GM19239 (cell line): Measurements from ENCODE around the gene CPNE6.
"Not testable (repeated sequence)": the region's sequence is repeated elsewhere in the genome, so short reads cannot be mapped to it uniquely, and the experiment has no call there.

Source experiments
- DNase-seq: peaks from one replicate; pipeline ENCODE4 v3.0.0; 2011; ENCODE audit warnings: low spot score; ENCODE audit not compliant: insufficient read length
- FAIRE-seq: peaks from 2 replicates; lab custom pipeline; 2011; peaks lifted over from hg19 to GRCh38; lab: Jason Lieb, UNC

Gene CPNE6

GRCh38 chr14:24071144-24071697 is at the start of gene CPNE6:
TSS of gene CPNE6 (plus strand) at chr14:24071562. CDS start at chr14:24072937, 1,375 bp downstream.
- FAIRE-seq (no peak), DNase-seq (no peak)

GRCh38 chr14:24024939-24025418 is 46.4 kb upstream of the CPNE6 start:
- FAIRE-seq, DNase-seq: not testable (repeated sequence)

DNA sequence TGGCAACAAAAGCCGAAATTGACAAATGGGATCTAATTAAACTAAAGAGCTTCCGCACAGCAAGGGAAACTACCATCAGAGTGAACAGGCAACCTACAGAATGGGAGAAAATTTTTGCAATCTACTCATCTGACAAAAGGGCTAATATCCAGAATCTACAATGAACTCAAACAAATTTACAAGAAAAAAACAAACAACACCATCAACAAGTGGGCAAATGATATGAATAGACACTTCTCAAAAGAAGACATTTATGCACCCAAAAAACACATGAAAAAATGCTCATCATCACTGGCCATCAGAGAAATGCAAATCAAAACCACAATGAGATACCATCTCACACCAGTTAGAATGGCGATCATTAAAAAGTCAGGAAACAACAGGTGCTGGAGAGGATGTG is 41.7 kb upstream of the CPNE6 start:
- not testable (repeated sequence) for DNase-seq, FAIRE-seq

DNA sequence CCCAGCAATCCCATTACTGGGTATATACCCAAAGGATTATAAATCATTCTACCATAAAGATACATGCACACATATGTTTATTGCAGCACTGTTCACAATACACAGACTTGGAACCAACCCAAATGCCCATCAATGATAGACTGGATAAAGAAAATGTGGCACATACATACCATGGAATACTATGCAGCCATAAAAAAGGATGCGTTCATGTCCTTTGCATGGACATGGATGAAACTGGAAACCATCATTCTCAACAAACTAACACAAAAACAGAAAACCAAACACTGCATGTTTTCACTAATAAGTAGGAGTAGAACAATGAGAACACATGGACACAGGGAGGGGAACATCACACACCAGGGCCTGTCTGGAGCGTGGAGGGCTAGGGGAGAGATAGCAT is 40.0 kb upstream of the CPNE6 start:
- FAIRE-seq, DNase-seq: not testable (repeated sequence)

DNA sequence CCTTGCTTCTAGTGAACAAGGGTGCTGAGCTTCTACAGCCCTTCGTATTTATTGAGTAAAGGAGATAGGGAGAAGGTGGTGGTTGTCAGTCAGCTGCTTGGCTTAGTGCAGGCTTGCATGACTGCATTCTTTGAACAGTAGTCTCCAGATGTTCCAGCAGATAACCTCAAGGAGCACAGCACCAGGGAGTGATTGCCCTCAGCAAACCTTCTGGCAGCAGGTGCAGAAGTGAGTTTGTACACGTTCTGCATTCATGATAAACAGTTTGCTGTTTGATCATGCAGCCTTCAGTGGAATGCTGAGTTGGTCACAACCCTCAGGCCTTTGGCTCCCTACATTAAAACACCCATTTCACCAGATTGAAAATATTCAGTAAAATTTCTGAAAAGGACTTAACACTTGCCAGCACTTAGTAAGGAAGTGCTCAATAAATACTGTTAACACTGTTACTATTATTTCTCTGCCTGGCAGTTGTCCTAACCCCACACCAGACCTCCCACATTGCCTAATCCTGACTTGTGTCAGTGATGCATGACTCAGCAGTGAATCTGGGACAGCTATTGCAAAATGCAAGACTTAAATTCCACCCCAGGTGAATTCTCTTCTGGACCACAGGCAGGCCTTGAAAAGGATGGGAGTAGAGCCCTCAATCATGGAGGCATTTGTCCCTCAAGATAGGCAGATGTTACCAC is 38.5 kb upstream of the CPNE6 start:
- FAIRE-seq (no peak), DNase-seq (no peak)

GRCh38 chr14:24035769-24036168 is 35.6 kb upstream of the CPNE6 start:
- not testable (repeated sequence) for FAIRE-seq, DNase-seq

DNA sequence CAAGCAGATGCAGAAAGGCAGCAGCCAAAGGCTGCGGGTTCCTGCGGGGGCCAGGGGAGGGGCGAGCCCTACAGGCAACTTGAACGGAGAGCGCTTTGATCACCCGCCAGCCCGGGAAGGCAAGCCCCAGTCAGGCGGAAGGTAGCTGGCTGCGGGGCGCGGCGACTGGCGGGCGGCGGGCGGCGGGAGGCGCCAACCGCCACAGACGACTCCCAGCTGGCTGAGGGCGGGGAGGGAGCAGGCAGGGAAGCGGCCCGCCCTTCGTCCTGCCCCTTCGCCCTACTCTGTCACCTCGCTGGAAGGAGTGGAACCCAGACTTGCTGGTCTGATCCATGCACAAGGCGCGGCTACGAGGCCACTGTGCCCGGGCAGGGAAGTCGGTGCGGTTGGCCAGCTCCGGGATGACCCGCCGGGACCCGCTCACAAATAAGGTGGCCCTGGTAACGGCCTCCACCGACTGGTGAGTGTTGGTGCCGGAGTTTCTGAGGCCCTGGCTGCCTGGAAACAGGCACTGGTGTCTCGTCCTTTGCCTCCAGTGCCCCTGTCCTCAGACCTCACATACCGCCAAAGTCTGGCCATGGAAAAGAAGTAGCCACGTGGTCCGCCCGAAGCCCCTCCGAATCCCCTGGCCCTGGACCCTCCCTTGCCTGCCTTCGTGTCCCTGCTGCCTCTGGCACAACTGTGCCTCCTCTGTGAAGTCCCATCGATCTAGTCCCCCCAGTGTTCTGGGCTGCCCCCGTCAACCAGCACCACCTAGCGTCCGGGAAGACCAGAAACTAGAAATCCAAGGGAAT is 35.0 kb upstream of the CPNE6 start:
- DNase-seq = peak; percentile 53
- no peak for FAIRE-seq

DNA sequence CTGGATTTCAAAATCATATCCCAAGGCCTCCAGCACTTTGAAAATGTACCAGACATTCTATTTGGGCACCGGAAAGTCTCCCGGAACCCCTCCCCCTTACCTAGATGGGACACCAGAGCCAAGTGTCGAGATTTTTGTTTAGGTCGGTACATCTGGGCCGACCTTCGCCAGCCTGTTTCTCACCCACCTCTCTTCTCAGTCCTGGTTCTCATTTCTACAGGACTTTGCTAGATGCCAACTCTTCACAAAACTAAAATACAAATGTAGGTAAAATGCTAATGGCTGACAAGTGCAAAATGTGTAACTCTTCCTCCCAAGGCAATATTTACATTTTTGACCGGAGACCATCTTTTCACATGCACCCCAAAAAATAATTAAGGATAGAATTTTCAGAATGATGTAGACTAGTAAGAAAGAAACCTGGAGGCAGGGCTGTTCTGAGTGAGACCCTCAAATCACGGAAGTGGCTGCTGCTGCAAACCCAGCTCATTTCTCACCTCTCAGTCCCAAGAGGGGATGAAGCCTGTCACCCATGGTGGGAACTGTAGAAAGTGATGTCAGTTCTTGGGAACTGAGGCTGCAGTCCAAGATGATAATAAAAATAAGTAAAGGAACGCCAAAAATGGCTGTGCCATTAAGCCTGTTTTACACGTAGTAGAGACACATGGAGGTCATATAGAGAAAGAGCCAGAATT is 34.3 kb upstream of the CPNE6 start:
- DNase-seq, FAIRE-seq: not testable (repeated sequence)

DNA sequence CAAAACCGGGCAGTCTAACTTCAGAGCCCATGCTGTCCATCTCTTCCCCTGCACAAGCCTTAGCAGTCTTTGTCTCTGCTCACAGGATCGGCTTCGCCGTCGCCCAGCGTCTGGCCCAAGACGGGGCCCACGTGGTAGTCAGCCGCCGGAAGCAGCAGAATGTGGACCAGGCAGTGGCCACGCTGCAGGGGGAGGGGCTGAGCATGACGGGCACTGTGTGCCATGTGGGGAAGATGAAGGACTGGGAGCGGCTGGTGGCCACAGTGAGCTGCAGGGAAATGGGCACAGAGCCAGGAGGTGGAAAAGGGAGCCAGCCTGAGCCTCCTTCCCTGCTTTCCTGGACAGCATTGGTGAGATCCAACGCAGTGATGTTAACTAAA is 33.7 kb upstream of the CPNE6 start:
- DNase-seq (no peak), FAIRE-seq (no peak)

- no peak for FAIRE-seq
- no peak for DNase-seq
Observed at GRCh38 chr14:24038686-24039085, 32.7 kb upstream of the CPNE6 start.

DNA sequence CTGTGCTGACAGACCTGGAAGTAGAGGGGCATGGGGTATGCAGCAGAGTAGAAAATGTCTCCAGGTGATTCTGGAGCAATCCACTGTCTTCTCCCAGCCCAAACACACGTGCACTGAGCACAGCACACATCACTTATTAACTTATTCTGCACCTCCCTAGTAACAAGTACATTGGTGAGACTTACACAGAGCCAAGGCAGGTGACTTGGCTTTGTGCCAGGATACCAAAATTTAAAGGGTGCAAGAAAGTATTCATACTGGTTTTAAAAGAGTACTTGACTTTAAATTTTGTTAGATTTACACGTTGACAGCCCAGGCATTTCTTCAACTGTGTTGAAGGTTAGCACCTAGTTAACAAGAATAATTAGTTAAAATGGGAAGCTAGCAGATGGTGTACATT is 30.7 kb upstream of the CPNE6 start:
- FAIRE-seq (no peak), DNase-seq (no peak)

DNA sequence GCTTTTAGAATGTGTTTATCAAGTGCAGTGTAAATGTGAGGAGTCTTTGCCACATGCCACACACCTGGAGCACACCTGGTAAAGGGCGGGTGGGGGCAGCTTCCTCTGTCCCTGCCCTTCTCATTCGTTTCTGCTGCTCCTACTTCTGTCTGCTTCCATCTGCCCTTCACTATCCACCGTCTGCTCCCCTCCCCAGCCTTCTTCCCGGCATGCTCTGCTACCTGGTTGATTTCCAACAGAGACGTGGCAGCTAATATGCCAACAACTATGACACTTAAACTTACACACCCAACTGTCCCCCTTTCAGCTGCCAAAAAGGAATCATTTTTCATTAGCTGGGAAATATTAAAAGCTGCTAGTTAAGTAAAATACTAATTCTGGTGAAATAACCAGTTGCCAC is 28.6 kb upstream of the CPNE6 start:
- DNase-seq = no peak
- no peak for FAIRE-seq

DNA sequence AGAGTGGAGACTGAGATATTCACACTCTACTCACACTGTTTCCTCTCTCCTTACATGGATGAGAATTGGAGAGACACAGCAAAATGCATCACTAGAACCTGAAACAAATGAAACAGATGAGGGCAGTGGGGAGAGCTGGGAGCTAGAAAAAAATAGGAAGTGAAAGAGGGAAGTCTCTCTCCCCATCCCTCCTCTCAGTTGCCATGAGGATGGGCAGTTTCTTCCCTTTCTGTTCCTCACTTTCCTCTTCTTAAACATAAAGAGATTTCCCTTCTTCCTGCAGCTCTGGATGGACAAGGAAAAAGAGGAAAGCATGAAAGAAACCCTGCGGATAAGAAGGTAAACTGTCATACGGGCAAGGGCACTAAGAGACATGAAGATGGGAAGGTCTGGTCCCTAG is 22.4 kb upstream of the CPNE6 start:
- not testable (repeated sequence) for FAIRE-seq, DNase-seq

GRCh38 chr14:24050753-24051152 is 20.6 kb upstream of the CPNE6 start:
- FAIRE-seq, DNase-seq: not testable (repeated sequence)

- DNase-seq = no peak
- FAIRE-seq = no peak
Observed at GRCh38 chr14:24051176-24051788, 20.1 kb upstream of the CPNE6 start.

GRCh38 chr14:24051789-24052655 is 19.3 kb upstream of the CPNE6 start, which contains the start of gene CARMIL3:
TSS of gene CARMIL3 (plus strand) at chr14:24052009. CDS start at chr14:24052154, 145 bp downstream.
- no peak for FAIRE-seq
- peak; percentile 80 for DNase-seq

DNA sequence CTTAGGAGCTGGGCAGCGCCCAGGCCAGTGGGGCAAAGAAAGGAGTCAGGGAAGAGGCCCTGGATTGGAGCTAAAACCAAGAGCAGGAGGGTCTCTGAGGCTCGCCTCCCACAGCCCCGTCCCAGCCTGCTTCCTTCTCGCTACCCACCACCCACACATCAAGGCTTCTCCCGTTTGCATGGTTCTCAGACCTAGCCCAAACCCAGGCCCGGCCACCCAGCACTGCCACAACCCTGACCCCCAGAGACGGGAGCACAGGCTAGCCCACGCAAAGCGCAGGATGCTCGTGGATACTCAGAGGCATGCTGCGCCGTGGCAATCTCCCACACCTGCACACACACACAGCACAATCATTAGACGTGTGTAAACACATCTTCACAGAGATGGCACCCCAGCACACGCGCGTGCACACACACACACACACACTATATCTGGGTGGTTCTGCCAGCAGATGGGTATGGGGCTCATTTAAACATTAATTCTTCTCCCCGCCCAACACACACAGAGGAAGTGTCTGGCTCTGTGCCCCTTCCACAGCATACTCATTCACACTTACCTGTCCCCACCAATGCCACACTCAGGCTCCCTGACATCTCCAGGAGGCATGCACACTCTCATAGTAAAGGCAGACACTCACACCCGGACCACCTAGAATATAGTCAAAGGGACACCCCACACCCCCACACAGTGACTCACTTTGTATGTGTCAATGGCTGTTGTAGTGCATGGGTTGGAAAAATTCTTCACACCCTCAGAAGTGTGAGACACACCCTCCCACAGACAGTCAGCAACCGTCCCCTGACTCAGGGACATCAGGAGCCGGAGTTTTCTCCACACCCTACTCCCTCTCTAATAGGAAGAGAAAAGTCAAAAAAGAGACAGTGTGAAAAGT is 18.5 kb upstream of the CPNE6 start:
- no peak for DNase-seq
- FAIRE-seq = no peak
